Measurements from ENCODE around the gene RBP5.

RBP5 gene

DNA sequence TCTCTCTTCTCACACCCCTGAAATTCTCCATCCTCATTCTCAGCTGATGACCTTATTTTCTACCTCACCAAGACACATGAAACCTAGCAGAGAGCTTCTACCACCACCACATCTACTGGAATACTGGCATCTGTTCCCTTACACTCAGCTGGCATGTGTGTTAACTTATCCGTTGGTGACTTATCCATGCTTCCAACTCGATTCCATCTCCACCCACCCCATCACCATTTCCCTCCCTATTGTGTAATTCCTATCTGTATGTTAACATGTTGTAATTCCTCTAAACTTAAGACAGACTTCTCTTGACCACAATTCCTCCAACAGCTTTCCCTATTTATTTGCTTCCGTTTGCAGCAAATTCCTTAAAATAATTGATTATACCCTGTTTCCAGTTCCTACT, 52.8 kb downstream of the RBP5 start:
- TF ChIP-seq, protein P1, sequence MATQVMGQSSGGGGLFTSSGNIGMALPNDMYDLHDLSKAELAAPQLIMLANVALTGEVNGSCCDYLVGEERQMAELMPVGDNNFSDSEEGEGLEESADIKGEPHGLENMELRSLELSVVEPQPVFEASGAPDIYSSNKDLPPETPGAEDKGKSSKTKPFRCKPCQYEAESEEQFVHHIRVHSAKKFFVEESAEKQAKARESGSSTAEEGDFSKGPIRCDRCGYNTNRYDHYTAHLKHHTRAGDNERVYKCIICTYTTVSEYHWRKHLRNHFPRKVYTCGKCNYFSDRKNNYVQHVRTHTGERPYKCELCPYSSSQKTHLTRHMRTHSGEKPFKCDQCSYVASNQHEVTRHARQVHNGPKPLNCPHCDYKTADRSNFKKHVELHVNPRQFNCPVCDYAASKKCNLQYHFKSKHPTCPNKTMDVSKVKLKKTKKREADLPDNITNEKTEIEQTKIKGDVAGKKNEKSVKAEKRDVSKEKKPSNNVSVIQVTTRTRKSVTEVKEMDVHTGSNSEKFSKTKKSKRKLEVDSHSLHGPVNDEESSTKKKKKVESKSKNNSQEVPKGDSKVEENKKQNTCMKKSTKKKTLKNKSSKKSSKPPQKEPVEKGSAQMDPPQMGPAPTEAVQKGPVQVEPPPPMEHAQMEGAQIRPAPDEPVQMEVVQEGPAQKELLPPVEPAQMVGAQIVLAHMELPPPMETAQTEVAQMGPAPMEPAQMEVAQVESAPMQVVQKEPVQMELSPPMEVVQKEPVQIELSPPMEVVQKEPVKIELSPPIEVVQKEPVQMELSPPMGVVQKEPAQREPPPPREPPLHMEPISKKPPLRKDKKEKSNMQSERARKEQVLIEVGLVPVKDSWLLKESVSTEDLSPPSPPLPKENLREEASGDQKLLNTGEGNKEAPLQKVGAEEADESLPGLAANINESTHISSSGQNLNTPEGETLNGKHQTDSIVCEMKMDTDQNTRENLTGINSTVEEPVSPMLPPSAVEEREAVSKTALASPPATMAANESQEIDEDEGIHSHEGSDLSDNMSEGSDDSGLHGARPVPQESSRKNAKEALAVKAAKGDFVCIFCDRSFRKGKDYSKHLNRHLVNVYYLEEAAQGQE (IDR thresholded peaks at IDR 0.05; ENCODE audit: insufficient replicate concordance, low read depth): no peak
- TF ChIP-seq, protein P2, sequence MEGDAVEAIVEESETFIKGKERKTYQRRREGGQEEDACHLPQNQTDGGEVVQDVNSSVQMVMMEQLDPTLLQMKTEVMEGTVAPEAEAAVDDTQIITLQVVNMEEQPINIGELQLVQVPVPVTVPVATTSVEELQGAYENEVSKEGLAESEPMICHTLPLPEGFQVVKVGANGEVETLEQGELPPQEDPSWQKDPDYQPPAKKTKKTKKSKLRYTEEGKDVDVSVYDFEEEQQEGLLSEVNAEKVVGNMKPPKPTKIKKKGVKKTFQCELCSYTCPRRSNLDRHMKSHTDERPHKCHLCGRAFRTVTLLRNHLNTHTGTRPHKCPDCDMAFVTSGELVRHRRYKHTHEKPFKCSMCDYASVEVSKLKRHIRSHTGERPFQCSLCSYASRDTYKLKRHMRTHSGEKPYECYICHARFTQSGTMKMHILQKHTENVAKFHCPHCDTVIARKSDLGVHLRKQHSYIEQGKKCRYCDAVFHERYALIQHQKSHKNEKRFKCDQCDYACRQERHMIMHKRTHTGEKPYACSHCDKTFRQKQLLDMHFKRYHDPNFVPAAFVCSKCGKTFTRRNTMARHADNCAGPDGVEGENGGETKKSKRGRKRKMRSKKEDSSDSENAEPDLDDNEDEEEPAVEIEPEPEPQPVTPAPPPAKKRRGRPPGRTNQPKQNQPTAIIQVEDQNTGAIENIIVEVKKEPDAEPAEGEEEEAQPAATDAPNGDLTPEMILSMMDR (IDR thresholded peaks at IDR 0.05; ENCODE audit: insufficient read depth, low read length): no peak
- no peak for TF ChIP-seq POLR2AphosphoS5 (IDR thresholded peaks at IDR 0.05; ENCODE audit: low read depth)
- no peak for TF ChIP-seq SPI1 (IDR thresholded peaks at IDR 0.05; ENCODE audit: borderline replicate concordance, low read depth)
- DNase-seq (ENCODE audit: low read depth in 1 of 2, low spot score in 1 of 2): no peak
- H3K4me3 ChIP-seq (replicated peaks; ENCODE audit: insufficient read depth, low read length): no peak overlapping the region
- H3K27ac ChIP-seq (replicated peaks): no peak overlapping the region
- H3K27me3 ChIP-seq (ENCODE audit: insufficient read depth, poor library complexity, severe bottlenecking): peaks cover 4% of the 10 kb centered on the region

DNA sequence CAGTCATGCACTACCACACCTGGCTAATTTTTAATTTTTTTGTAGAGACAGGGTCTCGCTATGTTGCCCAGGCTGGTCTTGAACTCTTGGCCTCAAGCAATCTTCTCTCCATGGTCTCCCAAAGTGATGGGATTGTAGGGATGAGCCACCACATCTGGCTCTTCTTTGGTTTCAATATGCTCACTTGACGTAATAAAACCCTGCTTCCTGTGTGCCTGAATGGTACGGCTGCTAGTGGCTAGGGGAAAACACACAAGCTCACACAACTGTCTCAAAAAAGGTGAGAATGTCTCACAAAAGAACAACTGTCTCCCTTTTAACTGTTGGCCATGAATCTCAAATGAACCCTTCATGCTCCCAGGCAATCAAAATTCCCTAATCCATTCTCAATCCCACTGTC, 53.2 kb downstream of the RBP5 start:
- no peak overlapping the region for H3K4me3 ChIP-seq (replicated peaks; ENCODE audit: insufficient read depth, low read length)

DNA sequence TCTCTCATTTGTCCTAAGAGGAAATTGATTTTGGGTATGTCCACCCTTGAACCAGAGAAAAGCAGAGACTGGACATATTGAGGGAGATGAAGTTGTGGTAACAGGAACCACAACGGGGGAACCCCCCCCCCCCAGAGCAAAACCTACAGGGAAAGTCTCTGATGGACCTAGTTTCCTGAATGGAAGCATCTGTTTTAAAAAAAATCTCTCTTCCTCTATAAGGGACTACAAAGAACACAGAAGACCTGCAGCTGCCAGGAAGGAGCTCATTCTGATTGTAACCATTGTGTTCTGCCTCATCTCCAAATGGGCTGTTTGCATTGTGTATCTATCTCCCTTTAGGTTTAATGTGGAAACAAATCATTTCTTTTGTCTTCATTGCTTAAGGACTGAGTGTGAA, 54.7 kb downstream of the RBP5 start:
- no peak overlapping the region for H3K4me3 ChIP-seq (replicated peaks; ENCODE audit: insufficient read depth, low read length)
- no peak for TF ChIP-seq SPI1 (IDR thresholded peaks at IDR 0.05; ENCODE audit: borderline replicate concordance, low read depth)
- TF ChIP-seq, protein P2 (IDR thresholded peaks at IDR 0.05; ENCODE audit: insufficient read depth, low read length): no peak
- TF ChIP-seq GABPA (IDR thresholded peaks at IDR 0.05; ENCODE audit: low read depth): no peak
- TF ChIP-seq, protein P1 (IDR thresholded peaks at IDR 0.05; ENCODE audit: insufficient replicate concordance, low read depth): no peak
- TF ChIP-seq POLR2AphosphoS5 (IDR thresholded peaks at IDR 0.05; ENCODE audit: low read depth): no peak
- DNase-seq (ENCODE audit: low read depth in 1 of 2, low spot score in 1 of 2): no peak
- H3K27ac ChIP-seq (replicated peaks): no peak overlapping the region
- H3K27me3 ChIP-seq (ENCODE audit: insufficient read depth, poor library complexity, severe bottlenecking): peaks cover 4% of the 10 kb centered on the region

More for the DNA sequence above, 53.2 kb downstream of the RBP5 start:
- H3K27ac ChIP-seq (replicated peaks): no peak overlapping the region
- no peak for DNase-seq (ENCODE audit: low read depth in 1 of 2, low spot score in 1 of 2)
- H3K27me3 ChIP-seq (ENCODE audit: insufficient read depth, poor library complexity, severe bottlenecking): peaks cover 4% of the 10 kb centered on the region
- TF ChIP-seq, protein P2 (IDR thresholded peaks at IDR 0.05; ENCODE audit: insufficient read depth, low read length): no peak
- TF ChIP-seq, protein P1 (IDR thresholded peaks at IDR 0.05; ENCODE audit: insufficient replicate concordance, low read depth): no peak
- TF ChIP-seq POLR2AphosphoS5 (IDR thresholded peaks at IDR 0.05; ENCODE audit: low read depth) (no peak), GABPA (IDR thresholded peaks at IDR 0.05; ENCODE audit: low read depth) (no peak), SPI1 (IDR thresholded peaks at IDR 0.05; ENCODE audit: borderline replicate concordance, low read depth) (no peak)

All from HL-60 (cell line).